SJSA1 (cell line): ENCODE measurements around the gene TFDP2. TPM values are rescaled to one million over a fixed set of nuclear protein-coding genes. Genes with fewer than 3 reads are reported as not detected.
"Not testable (repeated sequence)": the region's sequence is repeated elsewhere in the genome, so short reads cannot be mapped to it uniquely, and the experiment has no call there.

Experiments
- DNase-seq, 2 experiments: peaks; one replicate each; pipeline ENCODE4 v3.0.0-alpha.2; 2015 to 2020; ENCODE audit warnings: low spot score in 2 of 2, low read depth in 1 of 2
- H3K27ac ChIP-seq: fragments of 250-450 bp; sonication (Bioruptor Pico); 2 replicates; pipeline ENCODE4 v1.5.1; 2020; ENCODE audit warnings: mild to moderate bottlenecking, moderate library complexity
- H3K27me3 ChIP-seq: fragments of 250-450 bp; sonication (Bioruptor Pico); replicated peaks from 2 replicates; pipeline ENCODE4 v1.5.1; 2020; ENCODE audit warnings: mild to moderate bottlenecking, moderate library complexity
- H3K36me3 ChIP-seq: fragments of 250-450 bp; sonication (Bioruptor Pico); 2 replicates; pipeline ENCODE4 v1.5.1; 2020; ENCODE audit warnings: mild to moderate bottlenecking
- H3K4me1 ChIP-seq: fragments of 250-450 bp; sonication (Bioruptor Pico); replicated peaks from 2 replicates; pipeline ENCODE4 v1.6.1; 2021; ENCODE audit warnings: mild to moderate bottlenecking
- H3K4me3 ChIP-seq: fragments of 250-450 bp; sonication (Bioruptor Pico); 2 replicates; pipeline ENCODE4 v1.5.1; 2020; ENCODE audit warnings: mild to moderate bottlenecking
- H3K9me3 ChIP-seq: fragments of 250-450 bp; sonication (Bioruptor Pico); replicated peaks from 2 replicates; pipeline ENCODE4 v1.5.1; 2020; ENCODE audit warnings: mild to moderate bottlenecking
- total RNA-seq: library from RNA; depleted of rRNA; stranded (reverse); fragments of >200 nt; shearing (Covaris generic); gene quantifications from 2 replicates; pipeline ENCODE4 v1.2.3, GENCODE V29; 2014

The TFDP2 gene
- total RNA-seq, 1 experiment from 2014 or later: 119 TPM

GRCh38 chr3:142149673-142149992, 289 bp upstream of the TFDP2 start:
- H3K36me3 ChIP-seq: 0 out of 2 replicates have a peak, but pooled peaks cover 3% of the 10 kb centered on the region
- no peak for DNase-seq
- H3K4me3 ChIP-seq: peak overlapping the region; percentile 75
- no peaks in the 10 kb centered on the region for H3K9me3 ChIP-seq
- no peaks in the 10 kb centered on the region for H3K27me3 ChIP-seq
- no peak overlapping the region for H3K27ac ChIP-seq
- H3K4me1 ChIP-seq: peaks cover 12% of the 10 kb centered on the region

GRCh38 chr3:142148044-142148791, 1.1 kb downstream of the TFDP2 start:
- Histone ChIP-seq H3K4me1 (peaks cover 12% of the 10 kb centered on the region), H3K4me3 (peak overlapping the region; percentile 75), H3K9me3 (no peaks in the 10 kb centered on the region), H3K36me3 (peaks cover 7% of the 10 kb centered on the region; the same call in 1 of the 2 replicates), H3K27me3 (no peaks in the 10 kb centered on the region), H3K27ac (peak overlapping the region; percentile 47)
- DNase-seq: peak in 1 of 2 experiments; percentile 11

GRCh38 chr3:142144587-142144986, 4.8 kb downstream of the TFDP2 start:
- Histone ChIP-seq H3K4me1 (peaks cover 12% of the 10 kb centered on the region), H3K36me3 (peaks cover 16% of the 10 kb centered on the region; the same call in 1 of the 2 replicates)
- H3K4me3 ChIP-seq, DNase-seq, H3K9me3 ChIP-seq, H3K27me3 ChIP-seq, H3K27ac ChIP-seq: not testable (repeated sequence)

- peaks cover 20% of the 10 kb centered on the region; the same call in 1 of the 2 replicates for H3K36me3 ChIP-seq
- not testable (repeated sequence) for H3K4me1 ChIP-seq, H3K4me3 ChIP-seq, H3K9me3 ChIP-seq, DNase-seq, H3K27me3 ChIP-seq, H3K27ac ChIP-seq
Measured at GRCh38 chr3:142140608-142141285, 8.6 kb downstream of the TFDP2 start.

- DNase-seq, H3K27ac ChIP-seq, H3K4me3 ChIP-seq, H3K9me3 ChIP-seq, H3K27me3 ChIP-seq, H3K4me1 ChIP-seq: not testable (repeated sequence)
- H3K36me3 ChIP-seq: peaks cover 15% of the 10 kb centered on the region; the same call in 1 of the 2 replicates
Measured at GRCh38 chr3:142137089-142137488, 12.3 kb downstream of the TFDP2 start.

GRCh38 chr3:142134799-142135325, 14.5 kb downstream of the TFDP2 start:
- no peaks in the 10 kb centered on the region for H3K4me1 ChIP-seq
- H3K27ac ChIP-seq: no peak overlapping the region
- no peak overlapping the region for H3K4me3 ChIP-seq
- H3K9me3 ChIP-seq: no peaks in the 10 kb centered on the region
- DNase-seq: no peak
- H3K36me3 ChIP-seq: peaks cover 9% of the 10 kb centered on the region; the same call in 1 of the 2 replicates
- H3K27me3 ChIP-seq: no peaks in the 10 kb centered on the region

- Histone ChIP-seq H3K36me3 (no peaks in the 10 kb centered on the region), H3K27me3 (no peaks in the 10 kb centered on the region), H3K9me3 (no peaks in the 10 kb centered on the region), H3K4me1 (no peaks in the 10 kb centered on the region), H3K27ac (no peak overlapping the region), H3K4me3 (no peak overlapping the region)
- no peak for DNase-seq
Measured at GRCh38 chr3:142129516-142130171, 19.7 kb downstream of the TFDP2 start.

GRCh38 chr3:142127941-142128658, 21.2 kb downstream of the TFDP2 start:
- DNase-seq: no peak
- no peaks in the 10 kb centered on the region for H3K27me3 ChIP-seq
- no peak overlapping the region for H3K27ac ChIP-seq
- no peaks in the 10 kb centered on the region for H3K9me3 ChIP-seq
- H3K4me1 ChIP-seq: no peaks in the 10 kb centered on the region
- no peaks in the 10 kb centered on the region for H3K36me3 ChIP-seq
- no peak overlapping the region for H3K4me3 ChIP-seq

- H3K4me3 ChIP-seq: no peak overlapping the region
- H3K27ac ChIP-seq: no peak overlapping the region
- H3K4me1 ChIP-seq: no peaks in the 10 kb centered on the region
- DNase-seq: no peak
- H3K36me3 ChIP-seq: no peaks in the 10 kb centered on the region
- H3K27me3 ChIP-seq: no peaks in the 10 kb centered on the region
- no peaks in the 10 kb centered on the region for H3K9me3 ChIP-seq
Measured at GRCh38 chr3:142124243-142124642, 25.1 kb downstream of the TFDP2 start.

GRCh38 chr3:142120707-142121106, 28.6 kb downstream of the TFDP2 start:
- Histone ChIP-seq H3K4me1 (no peaks in the 10 kb centered on the region), H3K4me3 (no peak overlapping the region), H3K27me3 (no peaks in the 10 kb centered on the region), H3K9me3 (no peaks in the 10 kb centered on the region), H3K36me3 (no peaks in the 10 kb centered on the region), H3K27ac (no peak overlapping the region)
- no peak for DNase-seq

GRCh38 chr3:142118911-142119310, 30.4 kb downstream of the TFDP2 start:
- Histone ChIP-seq H3K4me3 (no peak overlapping the region), H3K9me3 (no peaks in the 10 kb centered on the region), H3K27ac (no peak overlapping the region), H3K4me1 (no peaks in the 10 kb centered on the region), H3K27me3 (no peaks in the 10 kb centered on the region), H3K36me3 (no peaks in the 10 kb centered on the region)
- DNase-seq: no peak

- Histone ChIP-seq H3K27me3 (no peaks in the 10 kb centered on the region), H3K27ac (no peak overlapping the region), H3K9me3 (no peaks in the 10 kb centered on the region), H3K4me3 (no peak overlapping the region), H3K4me1 (no peaks in the 10 kb centered on the region), H3K36me3 (no peaks in the 10 kb centered on the region)
- DNase-seq: no peak
Measured at GRCh38 chr3:142117056-142117851, 32.1 kb downstream of the TFDP2 start.
